T-cell (primary cell): ENCODE results near the gene INPP5A. TPM values are rescaled to one million over a fixed set of nuclear protein-coding genes. Genes with fewer than 3 reads are reported as not detected.

Experiments
- ATAC-seq, 4 experiments: fragments of 200-7000 bp in 3 of 4; fragments of 150-1000 bp in 1 of 4; cut with Tn5 transposase; replicated peaks in 1 of 4; 1 replicate in 3 of 4; 2 replicates in 1 of 4; pipeline ENCODE4 v1.10.0; 2021; ENCODE audit warnings: moderate library complexity in 3 of 4, mild to moderate bottlenecking in 2 of 4, moderate number of reproducible peaks in 1 of 4
- CTCF ChIA-PET, 2 donors: fragments of 300-600 bp; sonication (Branson Sonifier 250); formaldehyde crosslinking; loops; one replicate each; lab custom pipeline; 2022; ENCODE audit warnings: antibody characterized with exemption in 2 of 2; lab: Charles Lee
- POLR2A ChIA-PET, 2 donors: fragments of 300-600 bp; sonication (Branson Sonifier 250); formaldehyde crosslinking; loops; one replicate each; lab custom pipeline; 2022; ENCODE audit warnings: antibody characterized with exemption in 2 of 2; lab: Charles Lee
- DNase-seq, 35 experiments: peaks; one replicate each; pipeline versions ENCODE4 v3.0.0 to v3.0.0-alpha.2; 2013 to 2023
- H3K27ac ChIP-seq: one replicate; pipeline ENCODE4 v1.5.1; 2013; ENCODE audit warnings: low read length
- H3K27me3 ChIP-seq, 2 experiments: replicated peaks in 1 of 2; 1 replicate in 1 of 2; 2 replicates in 1 of 2; pipeline versions ENCODE4 v1.6.1 to v1.7.0; 2013; ENCODE audit warnings: low read length in 1 of 2, mixed read lengths in 1 of 2; ENCODE audit not compliant: control insufficient read depth in 2 of 2, insufficient read depth in 2 of 2; ENCODE audit errors: extremely low read depth in 1 of 2
- H3K36me3 ChIP-seq, 2 donors: 1 replicate in 1 of 2; 2 replicates in 1 of 2; pipeline versions ENCODE4 v1.6.1 to v1.7.0; 2013; ENCODE audit warnings: low read length in 1 of 2; ENCODE audit not compliant: control insufficient read depth in 2 of 2, insufficient read depth in 1 of 2; ENCODE audit errors: extremely low read depth in 1 of 2
- H3K4me1 ChIP-seq, 2 experiments: 1 replicate in 1 of 2; 2 replicates in 1 of 2; pipeline versions ENCODE4 v1.6.1 to v1.7.0; 2013; ENCODE audit warnings: low read length in 2 of 2, mixed read lengths in 1 of 2; ENCODE audit not compliant: insufficient read depth in 2 of 2, control insufficient read depth in 1 of 2; ENCODE audit errors: extremely low read depth in 1 of 2
- H3K4me3 ChIP-seq, 2 donors: 1 replicate in 1 of 2; 2 replicates in 1 of 2; pipeline versions ENCODE4 v1.5.1 to v1.7.0; 2013; ENCODE audit warnings: mild to moderate bottlenecking in 2 of 2, low read length in 1 of 2, moderate library complexity in 1 of 2; ENCODE audit not compliant: control insufficient read depth in 1 of 2; ENCODE audit errors: extremely low read depth in 1 of 2
- H3K9me3 ChIP-seq: 2 replicates; pipeline ENCODE4 v1.7.0; 2013
- H3K27ac Mint-ChIP-seq, 2 donors: one replicate each; pipeline ENCODE4 v1.8.0; 2020 to 2021; ENCODE audit warnings: mild to moderate bottlenecking in 2 of 2, mixed read lengths in 2 of 2
- H3K27me3 Mint-ChIP-seq, 2 donors: one replicate each; pipeline ENCODE4 v1.8.0; 2021 to 2022; ENCODE audit warnings: mixed read lengths in 2 of 2
- H3K36me3 Mint-ChIP-seq: one replicate; pipeline ENCODE4 v1.8.0; 2021; ENCODE audit warnings: mixed read lengths
- H3K4me1 Mint-ChIP-seq, 3 donors: one replicate each; pipeline ENCODE4 v1.8.0; 2020 to 2022; ENCODE audit warnings: mixed read lengths in 3 of 3, mild to moderate bottlenecking in 1 of 3
- H3K4me3 Mint-ChIP-seq, 3 donors: one replicate each; pipeline ENCODE4 v1.8.0; 2020 to 2022; ENCODE audit warnings: mild to moderate bottlenecking in 3 of 3, mixed read lengths in 3 of 3, moderate library complexity in 3 of 3
- H3K9me3 Mint-ChIP-seq, 3 donors: one replicate each; pipeline ENCODE4 v1.8.0; 2020 to 2022; ENCODE audit warnings: mixed read lengths in 3 of 3
- WGBS: methylation state at CpG from one replicate; pipeline ENCODE4 v1.1.5; 2013; ENCODE audit warnings: missing lambda C conversion rate; ENCODE audit not compliant: insufficient coverage; 5-methylcytosine and 5-hydroxymethylcytosine counted together
- total RNA-seq, 35 experiments: library from RNA in 6 of 35; stranded (reverse) in 6 of 35; fragments of 120-200 nt in 1 of 35; gene quantifications; one replicate each; pipeline versions ENCODE4 v1.2.1 to v1.2.4 and lab custom pipeline; 2013 to 2026

INPP5A gene
- total RNA-seq, 5 donors from 2014 or later (not counting 1 experiment from before 2014, with no cell fraction given): 20.9 to 23.1 (median 22.9) TPM

GRCh38 chr10:132619927-132620326, 82.3 kb downstream of the INPP5A start:
- no CpG with 5 or more reads among the region's 2 CpGs for WGBS
- peaks cover 45% of the 10 kb centered on the region for H3K36me3 Mint-ChIP-seq
- no peaks in the 10 kb centered on the region for H3K27me3 ChIP-seq
- peaks cover 4 to 19% of the 10 kb centered on the region in 2 experiments for H3K4me1 ChIP-seq
- no peaks in the 10 kb centered on the region for H3K36me3 ChIP-seq
- ChIA-PET POLR2A (no interaction called here), CTCF (no interaction called here)
- H3K27me3 Mint-ChIP-seq: no peaks in the 10 kb centered on the region
- H3K4me1 Mint-ChIP-seq: peaks cover 16 to 22% (median 20%) of the 10 kb centered on the region in 3 donors
- ATAC-seq (no peak), DNase-seq (peak in 1 of 35 experiments; percentile 4)
- H3K4me3 ChIP-seq: no peak overlapping the region
- H3K9me3 Mint-ChIP-seq: peaks cover 0 to 28% (median 13%) of the 10 kb centered on the region in 3 donors
- no peak overlapping the region for H3K27ac Mint-ChIP-seq
- no peaks in the 10 kb centered on the region for H3K9me3 ChIP-seq
- H3K27ac ChIP-seq: no peak overlapping the region
- no peak overlapping the region for H3K4me3 Mint-ChIP-seq

- H3K9me3 ChIP-seq: no peaks in the 10 kb centered on the region
- ChIA-PET POLR2A (no interaction called here), CTCF (no interaction called here)
- no peak overlapping the region for H3K27ac ChIP-seq
- DNase-seq (peak in 1 of 35 experiments; percentile 15), ATAC-seq (no peak)
- no peak overlapping the region for H3K27ac Mint-ChIP-seq
- peaks cover 0 to 18% (median 6%) of the 10 kb centered on the region in 3 donors for H3K9me3 Mint-ChIP-seq
- H3K36me3 ChIP-seq: no peaks in the 10 kb centered on the region
- no peak overlapping the region for H3K4me3 ChIP-seq
- peaks cover 6 to 9% of the 10 kb centered on the region in 2 experiments for H3K4me1 ChIP-seq
- H3K4me1 Mint-ChIP-seq: peaks cover 25 to 35% (median 33%) of the 10 kb centered on the region in 3 donors
- 81% methylated on average over 28 of the region's 31 CpGs for WGBS
- H3K36me3 Mint-ChIP-seq: peaks cover 14% of the 10 kb centered on the region
- no peaks in the 10 kb centered on the region for H3K27me3 Mint-ChIP-seq
- H3K4me3 Mint-ChIP-seq: no peak overlapping the region
- H3K27me3 ChIP-seq: no peaks in the 10 kb centered on the region
These were observed 86.7 kb downstream of the INPP5A start for GRCh38 chr10:132624061-132624846.

- ChIA-PET POLR2A (no interaction called here), CTCF (no interaction called here)
- Mint-ChIP-seq H3K4me1 (peaks cover 32 to 42% (median 40%) of the 10 kb centered on the region in 3 donors), H3K4me3 (no peak overlapping the region), H3K27me3 (no peaks in the 10 kb centered on the region), H3K9me3 (peaks cover 0 to 16% (median 6%) of the 10 kb centered on the region in 3 donors), H3K27ac (no peak overlapping the region), H3K36me3 (peaks cover 12% of the 10 kb centered on the region)
- no peak overlapping the region for H3K4me3 ChIP-seq
- H3K4me1 ChIP-seq: peaks cover 6 to 9% of the 10 kb centered on the region in 2 experiments
- H3K27me3 ChIP-seq: no peaks in the 10 kb centered on the region
- H3K36me3 ChIP-seq: no peaks in the 10 kb centered on the region
- 79% methylated on average over 9 of the region's 12 CpGs for WGBS
- ATAC-seq (no peak), DNase-seq (peak in 1 of 35 experiments; percentile 16)
- H3K9me3 ChIP-seq: no peaks in the 10 kb centered on the region
- no peak overlapping the region for H3K27ac ChIP-seq
These were observed 87.4 kb downstream of the INPP5A start for GRCh38 chr10:132624847-132625471.

- H3K4me1 Mint-ChIP-seq: peaks cover 35 to 47% (median 45%) of the 10 kb centered on the region in 3 donors
- no peak for DNase-seq
- ChIA-PET CTCF (no interaction called here), POLR2A (no interaction called here)
- peaks cover 4% of the 10 kb centered on the region for H3K36me3 Mint-ChIP-seq
- Histone ChIP-seq H3K9me3 (no peaks in the 10 kb centered on the region), H3K4me3 (no peak overlapping the region), H3K27me3 (no peaks in the 10 kb centered on the region), H3K27ac (no peak overlapping the region), H3K4me1 (peaks cover 6 to 9% of the 10 kb centered on the region in 2 experiments), H3K36me3 (no peaks in the 10 kb centered on the region)
- peak in 1 of 4 experiments; percentile 16 for ATAC-seq
- peaks cover 0 to 4% (median 3%) of the 10 kb centered on the region in 3 donors for H3K9me3 Mint-ChIP-seq
- H3K4me3 Mint-ChIP-seq: no peak overlapping the region
- WGBS: 83% methylated on average over 17 of the region's 24 CpGs
- H3K27me3 Mint-ChIP-seq: no peaks in the 10 kb centered on the region
- H3K27ac Mint-ChIP-seq: no peak overlapping the region
These were observed 88.6 kb downstream of the INPP5A start for GRCh38 chr10:132626019-132626760.

GRCh38 chr10:132626761-132627665, 89.4 kb downstream of the INPP5A start:
- Mint-ChIP-seq H3K9me3 (no peaks in the 10 kb centered on the region), H3K36me3 (no peaks in the 10 kb centered on the region), H3K4me3 (peak overlapping the region in 1 of 3 donors; percentile 63), H3K27me3 (no peaks in the 10 kb centered on the region), H3K27ac (no peak overlapping the region), H3K4me1 (peaks cover 35 to 47% (median 46%) of the 10 kb centered on the region in 3 donors)
- CTCF ChIA-PET: no interaction called here
- Histone ChIP-seq H3K9me3 (no peaks in the 10 kb centered on the region), H3K27ac (no peak overlapping the region), H3K36me3 (no peaks in the 10 kb centered on the region), H3K27me3 (no peaks in the 10 kb centered on the region), H3K4me3 (no peak overlapping the region), H3K4me1 (peaks cover 6 to 9% of the 10 kb centered on the region in 2 experiments)
- ATAC-seq (no peak), DNase-seq (no peak)
- WGBS: 89% methylated on average over 35 of the region's 36 CpGs
- POLR2A ChIA-PET: no interaction called here
